Neutrophil (primary cell): ENCODE measurements around the gene ERC2.

Experiments used
- H3K27ac ChIP-seq: fragments of 200-600 bp; sonication (generic); 2 replicates; pipeline ENCODE4 v1.5.1; 2016; ENCODE audit warnings: mild to moderate bottlenecking, moderate library complexity
- H3K27me3 ChIP-seq: fragments of 200-600 bp; sonication (generic); 2 replicates; pipeline ENCODE4 v1.6.0; 2016; ENCODE audit warnings: mild to moderate bottlenecking
- H3K36me3 ChIP-seq: fragments of 200-600 bp; sonication (generic); 2 replicates; pipeline ENCODE4 v1.5.1; 2017
- H3K4me1 ChIP-seq, 2 experiments: fragments of 200-600 bp in 1 of 2; sonication (generic) in 1 of 2; 1 replicate in 1 of 2; 2 replicates in 1 of 2; pipeline versions ENCODE4 v1.5.1 to v1.6.1; 2013 to 2016; ENCODE audit warnings: low read depth in 1 of 2, low read length in 1 of 2, mild to moderate bottlenecking in 1 of 2, moderate library complexity in 1 of 2; ENCODE audit not compliant: control insufficient read depth in 1 of 2, insufficient read depth in 1 of 2
- H3K4me3 ChIP-seq, 2 experiments: fragments of 200-600 bp in 1 of 2; sonication (generic) in 1 of 2; 1 replicate in 1 of 2; 2 replicates in 1 of 2; pipeline ENCODE4 v1.5.1; 2013 to 2016; ENCODE audit warnings: low read depth in 1 of 2, low read length in 1 of 2, mild to moderate bottlenecking in 1 of 2, moderate library complexity in 1 of 2
- H3K9me3 ChIP-seq: fragments of 200-600 bp; sonication (generic); 2 replicates; pipeline ENCODE4 v1.5.1; 2016
- TF ChIP-seq, protein P1 (sequence below): fragments of 200-600 bp; sonication (generic); IDR thresholded peaks from 2 replicates; pipeline ENCODE4 v1.5.1; 2016; ENCODE audit warnings: antibody characterized with exemption

The ERC2 gene

DNA sequence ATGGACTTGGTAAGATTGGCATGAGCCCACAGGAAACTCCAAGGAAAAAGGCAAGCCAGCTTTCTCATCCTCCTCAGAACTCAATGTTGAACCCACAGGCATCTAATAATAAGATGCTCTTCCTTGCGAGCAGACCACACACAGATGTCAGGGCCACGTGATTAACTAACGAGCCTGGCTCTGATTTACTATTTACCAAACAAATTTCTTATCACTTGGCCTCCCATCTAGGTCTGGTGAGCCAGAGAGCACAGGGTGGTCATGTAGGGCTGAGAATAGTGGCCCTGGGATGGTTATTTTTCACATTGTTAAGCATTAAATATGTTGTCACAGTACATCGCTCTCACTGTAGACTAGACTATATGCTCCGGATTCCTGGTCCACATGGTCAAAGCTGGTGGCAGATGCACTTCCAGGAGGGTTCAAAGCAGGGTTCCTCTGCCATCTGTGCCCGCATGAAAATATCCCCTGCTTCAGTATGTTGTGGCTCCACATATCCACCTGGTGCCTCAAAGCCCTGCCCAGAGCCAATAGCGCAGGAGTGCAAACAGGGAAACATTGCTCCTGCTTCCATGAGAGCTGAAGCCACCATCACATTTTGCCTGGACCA lies 508.7 kb downstream of the ERC2 start:
- Histone ChIP-seq H3K27me3 (no peaks in the 10 kb centered on the region), H3K36me3 (no peaks in the 10 kb centered on the region), H3K9me3 (no peaks in the 10 kb centered on the region), H3K4me3 (no peak overlapping the region), H3K4me1 (no peaks in the 10 kb centered on the region), H3K27ac (no peak overlapping the region)
- TF ChIP-seq, protein P1, sequence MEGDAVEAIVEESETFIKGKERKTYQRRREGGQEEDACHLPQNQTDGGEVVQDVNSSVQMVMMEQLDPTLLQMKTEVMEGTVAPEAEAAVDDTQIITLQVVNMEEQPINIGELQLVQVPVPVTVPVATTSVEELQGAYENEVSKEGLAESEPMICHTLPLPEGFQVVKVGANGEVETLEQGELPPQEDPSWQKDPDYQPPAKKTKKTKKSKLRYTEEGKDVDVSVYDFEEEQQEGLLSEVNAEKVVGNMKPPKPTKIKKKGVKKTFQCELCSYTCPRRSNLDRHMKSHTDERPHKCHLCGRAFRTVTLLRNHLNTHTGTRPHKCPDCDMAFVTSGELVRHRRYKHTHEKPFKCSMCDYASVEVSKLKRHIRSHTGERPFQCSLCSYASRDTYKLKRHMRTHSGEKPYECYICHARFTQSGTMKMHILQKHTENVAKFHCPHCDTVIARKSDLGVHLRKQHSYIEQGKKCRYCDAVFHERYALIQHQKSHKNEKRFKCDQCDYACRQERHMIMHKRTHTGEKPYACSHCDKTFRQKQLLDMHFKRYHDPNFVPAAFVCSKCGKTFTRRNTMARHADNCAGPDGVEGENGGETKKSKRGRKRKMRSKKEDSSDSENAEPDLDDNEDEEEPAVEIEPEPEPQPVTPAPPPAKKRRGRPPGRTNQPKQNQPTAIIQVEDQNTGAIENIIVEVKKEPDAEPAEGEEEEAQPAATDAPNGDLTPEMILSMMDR: no peak

- TF ChIP-seq, protein P1: no peak
- H3K4me1 ChIP-seq: no peaks in the 10 kb centered on the region
- no peaks in the 10 kb centered on the region for H3K27me3 ChIP-seq
- no peak overlapping the region for H3K27ac ChIP-seq
- no peak overlapping the region for H3K4me3 ChIP-seq
- no peaks in the 10 kb centered on the region for H3K36me3 ChIP-seq
- H3K9me3 ChIP-seq: no peaks in the 10 kb centered on the region
These were observed 509.7 kb downstream of the ERC2 start for GRCh38 chr3:55958605-55959004.

GRCh38 chr3:55955891-55956477 lies 512.3 kb downstream of the ERC2 start:
- H3K9me3 ChIP-seq: no peaks in the 10 kb centered on the region

DNA sequence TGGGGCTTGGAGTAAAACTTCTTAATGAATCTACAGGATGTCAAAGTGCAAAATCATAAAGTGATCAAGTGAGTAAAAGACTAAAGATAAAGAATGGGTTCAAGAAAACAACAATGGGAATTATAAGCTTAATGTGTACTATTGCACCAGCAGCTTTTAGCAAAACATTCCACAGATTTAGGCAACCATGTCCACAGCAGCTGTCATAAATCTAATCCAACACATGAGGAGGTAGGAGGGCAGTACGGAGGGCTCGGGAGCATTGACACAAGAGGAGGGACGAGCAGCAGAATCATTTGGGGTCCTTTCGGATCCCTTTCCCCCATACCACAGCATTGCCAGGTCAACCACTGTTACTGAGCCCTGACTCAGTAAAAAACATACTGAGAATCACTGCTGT lies 516.9 kb downstream of the ERC2 start:
- H3K4me1 ChIP-seq: no peaks in the 10 kb centered on the region
- H3K27me3 ChIP-seq: no peaks in the 10 kb centered on the region
- H3K4me3 ChIP-seq: no peak overlapping the region
- TF ChIP-seq, protein P1: no peak
- no peaks in the 10 kb centered on the region for H3K36me3 ChIP-seq
- no peaks in the 10 kb centered on the region for H3K9me3 ChIP-seq
- H3K27ac ChIP-seq: no peak overlapping the region

More at GRCh38 chr3:55955891-55956477, 512.3 kb downstream of the ERC2 start:
- H3K27me3 ChIP-seq: no peaks in the 10 kb centered on the region
- no peaks in the 10 kb centered on the region for H3K4me1 ChIP-seq
- TF ChIP-seq, protein P1: no peak
- no peak overlapping the region for H3K4me3 ChIP-seq
- H3K27ac ChIP-seq: no peak overlapping the region
- H3K36me3 ChIP-seq: no peaks in the 10 kb centered on the region

- no peaks in the 10 kb centered on the region for H3K4me1 ChIP-seq
- H3K27me3 ChIP-seq: no peaks in the 10 kb centered on the region
- no peaks in the 10 kb centered on the region for H3K9me3 ChIP-seq
- H3K27ac ChIP-seq: no peak overlapping the region
- H3K36me3 ChIP-seq: no peaks in the 10 kb centered on the region
- TF ChIP-seq, protein P1: no peak
- H3K4me3 ChIP-seq: no peak overlapping the region
These were observed 520.9 kb downstream of the ERC2 start for GRCh38 chr3:55947406-55947805.
